DMS 273 (cell line): ENCODE measurements around the gene ZFTA.
"Not testable (repeated sequence)": the region's sequence is repeated elsewhere in the genome, so short reads cannot be mapped to it uniquely, and the experiment has no call there.

Source experiments
- DNase-seq: peaks from one replicate; lab custom pipeline; 2025; ENCODE audit not compliant: unreplicated experiment; lab: John Stamatoyannopoulos, UW

Gene ZFTA

GRCh38 chr11:63779039-63779438, 10.5 kb upstream of the ZFTA start:
- DNase-seq, result no peak

- DNase-seq, result no peak
These were observed 6.6 kb upstream of the ZFTA start for GRCh38 chr11:63775191-63775590.

GRCh38 chr11:63771741-63772318, 3.3 kb upstream of the ZFTA start:
- not testable (repeated sequence) for DNase-seq

GRCh38 chr11:63770763-63771162, 2.2 kb upstream of the ZFTA start:
- no peak for DNase-seq

- no peak for DNase-seq
These were observed 1.3 kb upstream of the ZFTA start for GRCh38 chr11:63769714-63770455.

- DNase-seq, result peak; percentile 64
These were observed 603 bp upstream of the ZFTA start for GRCh38 chr11:63769042-63769713.

GRCh38 chr11:63767565-63768236, 874 bp downstream of the ZFTA start:
- peak; percentile 79 for DNase-seq

- no peak for DNase-seq
These were observed 1.4 kb downstream of the ZFTA start for GRCh38 chr11:63767267-63767564.

- peak; percentile 62 for DNase-seq
These were observed 1.9 kb downstream of the ZFTA start for GRCh38 chr11:63766531-63767235.

GRCh38 chr11:63765688-63766241, 2.8 kb downstream of the ZFTA start:
- DNase-seq, result no peak

- peak; percentile 30 for DNase-seq
These were observed 3.6 kb downstream of the ZFTA start for GRCh38 chr11:63764679-63765647.

GRCh38 chr11:63764340-63764678, 4.3 kb downstream of the ZFTA start:
- DNase-seq, result no peak

GRCh38 chr11:63763496-63764339, 4.9 kb downstream of the ZFTA start:
- no peak for DNase-seq

GRCh38 chr11:63762654-63763495, 5.7 kb downstream of the ZFTA start:
- peak; percentile 79 for DNase-seq

- DNase-seq, result peak; percentile 29
These were observed 6.5 kb downstream of the ZFTA start for GRCh38 chr11:63761931-63762653.

GRCh38 chr11:63761188-63761587, 7.4 kb downstream of the ZFTA start:
- DNase-seq, result no peak

GRCh38 chr11:63760487-63761079, 8.0 kb downstream of the ZFTA start:
- no peak for DNase-seq
